ENCODE data around the gene SH3BGRL3. TPM values are rescaled to one million over a fixed set of nuclear protein-coding genes. Genes with fewer than 3 reads are reported as not detected.

The SH3BGRL3 gene
- total RNA-seq, 4 donors from 2014 or later: 53.5 to 104 (median 92.8) TPM

- Histone ChIP-seq H3K4me3 (no peak overlapping the region), H3K9me3 (no peaks in the 10 kb centered on the region), H3K27me3 (no peaks in the 10 kb centered on the region), H3K27ac (peak overlapping the region; percentile 45), H3K4me1 (peaks cover 78% of the 10 kb centered on the region), H3K36me3 (no peaks in the 10 kb centered on the region)
- 27% methylated on average over 3 of the region's 5 CpGs for WGBS
- peak; percentile 60 to 75 for DNase-seq (ENCODE audit: low spot score in 2 of 2)
- no peak for TF ChIP-seq CTCF (IDR thresholded peaks at IDR 0.05)
- TF ChIP-seq POLR2AphosphoS5 (IDR thresholded peaks at IDR 0.05): no peak
- no peak for TF ChIP-seq EP300 (IDR thresholded peaks at IDR 0.05)
- no peak for TF ChIP-seq POLR2A (IDR thresholded peaks at IDR 0.05)
Measured at GRCh38 chr1:26288311-26288941, 8.5 kb downstream of the SH3BGRL3 start.

GRCh38 chr1:26289158-26290059 lies 9.5 kb downstream of the SH3BGRL3 start:
- Histone ChIP-seq H3K4me1 (peaks cover 68% of the 10 kb centered on the region), H3K27ac (peak overlapping the region; percentile 45), H3K4me3 (no peak overlapping the region), H3K36me3 (no peaks in the 10 kb centered on the region), H3K27me3 (no peaks in the 10 kb centered on the region), H3K9me3 (no peaks in the 10 kb centered on the region)
- DNase-seq (ENCODE audit: low spot score in 2 of 2): peak; percentile 65 to 81
- no peak for TF ChIP-seq CTCF (IDR thresholded peaks at IDR 0.05)
- no peak for TF ChIP-seq EP300 (IDR thresholded peaks at IDR 0.05)
- TF ChIP-seq POLR2A (IDR thresholded peaks at IDR 0.05): no peak
- TF ChIP-seq POLR2AphosphoS5 (IDR thresholded peaks at IDR 0.05): no peak
- WGBS: 88% methylated on average over 14 of the region's 21 CpGs

GRCh38 chr1:26290122-26290881 lies 10.4 kb downstream of the SH3BGRL3 start:
- TF ChIP-seq EP300 (IDR thresholded peaks at IDR 0.05) (no peak), POLR2A (IDR thresholded peaks at IDR 0.05) (no peak), CTCF (IDR thresholded peaks at IDR 0.05) (no peak)
- peak overlapping the region; percentile 54 for H3K27ac ChIP-seq
- H3K4me3 ChIP-seq: no peak overlapping the region
- 82% methylated on average over 7 of the region's 11 CpGs for WGBS
- no peaks in the 10 kb centered on the region for H3K36me3 ChIP-seq
- DNase-seq (ENCODE audit: low spot score in 2 of 2): peak in 1 of 2 donors; percentile 61
- H3K4me1 ChIP-seq: peaks cover 59% of the 10 kb centered on the region
- H3K27me3 ChIP-seq: no peaks in the 10 kb centered on the region
- H3K9me3 ChIP-seq: no peaks in the 10 kb centered on the region

GRCh38 chr1:26290882-26291261 lies 11.0 kb downstream of the SH3BGRL3 start:
- TF ChIP-seq CTCF (IDR thresholded peaks at IDR 0.05) (no peak), POLR2A (IDR thresholded peaks at IDR 0.05) (no peak)
- Histone ChIP-seq H3K9me3 (no peaks in the 10 kb centered on the region), H3K27me3 (no peaks in the 10 kb centered on the region), H3K36me3 (no peaks in the 10 kb centered on the region), H3K27ac (peak overlapping the region; percentile 54), H3K4me3 (no peak overlapping the region), H3K4me1 (peaks cover 54% of the 10 kb centered on the region)
- peak; percentile 65 to 75 for DNase-seq (ENCODE audit: low spot score in 2 of 2)
- WGBS: 85% methylated on average over 5 of the region's 11 CpGs
